PC-9 (cell line): ENCODE results near the gene RNF149. TPM values are rescaled to one million over a fixed set of nuclear protein-coding genes. Genes with fewer than 3 reads are reported as not detected.

Experiments
- BruUV-seq: library from RNA; stranded (reverse); fragments of 400-500 nt; replicated peaks from 2 replicates; lab custom pipeline; 2021; lab: Mats Ljungman, UMichigan
- CTCF ChIA-PET: fragments of 300-600 bp; sonication (Branson Sonifier 250); formaldehyde crosslinking; loops from one replicate; lab custom pipeline; 2022; ENCODE audit warnings: antibody characterized with exemption; lab: Charles Lee
- POLR2A ChIA-PET: fragments of 300-600 bp; sonication (Branson Sonifier 250); formaldehyde crosslinking; loops from one replicate; lab custom pipeline; 2022; ENCODE audit warnings: antibody characterized with exemption; ENCODE audit not compliant: unreplicated experiment; lab: Charles Lee
- DNase-seq, 2 experiments: peaks; one replicate each; pipeline versions ENCODE4 v3.0.0 to v3.0.0-alpha.2; 2015 to 2022; ENCODE audit warnings: mixed read lengths in 1 of 2
- H2AFZ ChIP-seq: fragments of 200-600 bp; sonication (generic); 2 replicates; pipeline ENCODE4 v1.8.1; 2017; ENCODE audit warnings: antibody characterized with exemption
- H3F3A ChIP-seq: fragments of 200-600 bp; sonication (generic); 2 replicates; pipeline ENCODE4 v1.8.1; 2017; ENCODE audit warnings: antibody characterized with exemption, mild to moderate bottlenecking, low read depth; ENCODE audit not compliant: insufficient read depth
- H3K27ac ChIP-seq: fragments of 200-600 bp; sonication (generic); 2 replicates; pipeline ENCODE4 v1.6.1; 2016; ENCODE audit warnings: mixed run types
- H3K27me3 ChIP-seq: fragments of 200-600 bp; sonication (generic); 2 replicates; pipeline ENCODE4 v1.6.1; 2016; ENCODE audit warnings: low read depth, mixed run types; ENCODE audit not compliant: insufficient read depth
- H3K36me3 ChIP-seq: fragments of 200-600 bp; sonication (generic); 2 replicates; pipeline ENCODE4 v1.6.1; 2016; ENCODE audit warnings: low read depth, mixed run types
- H3K4me1 ChIP-seq: fragments of 200-600 bp; sonication (generic); replicated peaks from 2 replicates; pipeline ENCODE4 v1.6.1; 2016; ENCODE audit warnings: mixed run types; ENCODE audit not compliant: insufficient read depth
- H3K4me2 ChIP-seq: fragments of 200-600 bp; sonication (generic); 2 replicates; pipeline ENCODE4 v1.6.1; 2017; ENCODE audit warnings: mixed run types
- H3K4me3 ChIP-seq: fragments of 200-600 bp; sonication (generic); 2 replicates; pipeline ENCODE4 v1.6.1; 2016; ENCODE audit warnings: mixed run types
- H3K79me2 ChIP-seq: fragments of 200-600 bp; sonication (generic); 2 replicates; pipeline ENCODE4 v1.6.1; 2017; ENCODE audit warnings: low read depth, mixed run types
- H3K9me2 ChIP-seq: fragments of 200-600 bp; sonication (generic); 2 replicates; pipeline ENCODE4 v1.8.1; 2017; ENCODE audit warnings: mild to moderate bottlenecking; ENCODE audit not compliant: insufficient read depth
- H3K9me3 ChIP-seq: fragments of 200-600 bp; sonication (generic); 2 replicates; pipeline ENCODE4 v1.8.1; 2016; ENCODE audit warnings: low read depth; ENCODE audit not compliant: insufficient read depth
- H4K20me1 ChIP-seq: fragments of 200-600 bp; sonication (generic); 2 replicates; pipeline ENCODE4 v1.8.1; 2017; ENCODE audit not compliant: insufficient read depth
- CTCF ChIP-seq: fragments of 200-600 bp; sonication (generic); conservative IDR thresholded peaks from 2 replicates; pipeline ENCODE4 v1.6.1; 2017; ENCODE audit warnings: mixed run types, antibody characterized with exemption, mild to moderate bottlenecking, moderate library complexity
- EZH2 ChIP-seq: fragments of 200-600 bp; sonication (generic); IDR thresholded peaks from 2 replicates; pipeline ENCODE4 v1.8.0; 2017; ENCODE audit warnings: antibody characterized with exemption, low read depth
- intact Hi-C: fragments of 100-400 bp; cut with micrococcal nuclease; formaldehyde crosslinking; loops from one replicate; pipeline ENCODE4 v1.10.0; 2022; ENCODE audit not compliant: unreplicated experiment
- total RNA-seq: library from RNA; stranded (reverse); gene quantifications from 2 replicates; pipeline ENCODE4 v1.2.3, GENCODE V29; 2021

Gene RNF149
- total RNA-seq, 1 experiment from 2014 or later = 58.6 TPM

DNA sequence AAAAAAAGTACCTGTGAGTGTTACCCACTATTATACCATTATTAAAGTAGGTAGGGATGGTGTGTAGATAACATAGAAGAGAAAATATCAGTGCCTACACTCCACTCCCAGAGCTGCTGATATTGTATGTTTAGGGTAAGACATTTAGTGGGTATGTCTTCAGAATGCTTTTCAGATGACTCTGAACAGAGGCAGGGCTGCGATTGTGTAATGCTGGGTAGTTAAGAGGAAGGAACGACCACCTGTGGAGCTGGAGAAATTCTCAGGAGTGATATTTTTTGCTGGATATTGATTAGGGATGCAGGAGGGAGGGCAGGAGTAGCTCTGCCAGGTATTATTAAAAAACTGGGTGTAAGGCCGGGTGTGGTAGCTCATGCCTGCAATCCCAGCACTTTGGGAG is 53.0 kb downstream of the RNF149 start:
- peak overlapping the region; percentile 27 for H3K4me2 ChIP-seq
- POLR2A ChIA-PET = interaction anchor here (0.7 kb wide), 1 partner anchor 9 kb away, joined by 10 read pairs; no protein-coding TSS in a partner anchor

GRCh38 chr2:101253703-101254450 is 54.6 kb downstream of the RNF149 start:
- H3K79me2 ChIP-seq = peaks cover 62% of the 10 kb centered on the region
- CTCF ChIA-PET = no interaction called here
- H3K27ac ChIP-seq = peak overlapping the region; percentile 71
- POLR2A ChIA-PET = interaction anchor here (0.6 to 0.7 kb wide), 8 partner anchors 8 to 576 kb away, joined by 3 to 5 read pairs (median 3); no protein-coding TSS in a partner anchor
- DNase-seq = no peak
- intact Hi-C loops = loop anchor here (5.0 kb wide), 2 partner anchors 47 to 102 kb away; partner anchors contain the start of gene TBC1D8
- peaks cover 10% of the 10 kb centered on the region for H3K36me3 ChIP-seq
- peak overlapping the region; percentile 66 for H3K4me3 ChIP-seq
- H3K27me3 ChIP-seq = no peaks in the 10 kb centered on the region
- peak overlapping the region; percentile 98 for H3K4me2 ChIP-seq
- TSS peak; percentile 70 for BruUV-seq
- H3K9me3 ChIP-seq = no peaks in the 10 kb centered on the region
- H2AFZ ChIP-seq = 0 out of 2 replicates have a peak overlapping the region, but pooled peaks have one; percentile 90
- H3F3A ChIP-seq = peaks cover 8% of the 10 kb centered on the region; the same call in 1 of the 2 replicates
- peaks cover 33% of the 10 kb centered on the region for H3K4me1 ChIP-seq
- peaks cover 16% of the 10 kb centered on the region for H4K20me1 ChIP-seq
- no peak for TF ChIP-seq EZH2
- TF ChIP-seq CTCF = no peak
- no peaks in the 10 kb centered on the region for H3K9me2 ChIP-seq

More for the DNA sequence above, 53.0 kb downstream of the RNF149 start:
- Histone ChIP-seq H4K20me1 (peaks cover 23% of the 10 kb centered on the region), H3K27ac (peak overlapping the region; percentile 22), H3K9me2 (no peaks in the 10 kb centered on the region), H3K4me1 (peaks cover 33% of the 10 kb centered on the region), H3K4me3 (no peak overlapping the region), H3K36me3 (peaks cover 18% of the 10 kb centered on the region), H3K27me3 (no peaks in the 10 kb centered on the region), H2AFZ (no peak overlapping the region), H3F3A (peaks cover 14% of the 10 kb centered on the region; the same call in 1 of the 2 replicates), H3K79me2 (peaks cover 75% of the 10 kb centered on the region), H3K9me3 (no peaks in the 10 kb centered on the region)
- no TSS peak for BruUV-seq
- peak in 1 of 2 experiments; percentile 72 for DNase-seq
- CTCF ChIA-PET = interaction anchor here (0.6 kb wide), 1 partner anchor 15 kb away, joined by 3 read pairs; no protein-coding TSS in a partner anchor
- intact Hi-C loops = no loop called here
- TF ChIP-seq CTCF (no peak), EZH2 (no peak)

DNA sequence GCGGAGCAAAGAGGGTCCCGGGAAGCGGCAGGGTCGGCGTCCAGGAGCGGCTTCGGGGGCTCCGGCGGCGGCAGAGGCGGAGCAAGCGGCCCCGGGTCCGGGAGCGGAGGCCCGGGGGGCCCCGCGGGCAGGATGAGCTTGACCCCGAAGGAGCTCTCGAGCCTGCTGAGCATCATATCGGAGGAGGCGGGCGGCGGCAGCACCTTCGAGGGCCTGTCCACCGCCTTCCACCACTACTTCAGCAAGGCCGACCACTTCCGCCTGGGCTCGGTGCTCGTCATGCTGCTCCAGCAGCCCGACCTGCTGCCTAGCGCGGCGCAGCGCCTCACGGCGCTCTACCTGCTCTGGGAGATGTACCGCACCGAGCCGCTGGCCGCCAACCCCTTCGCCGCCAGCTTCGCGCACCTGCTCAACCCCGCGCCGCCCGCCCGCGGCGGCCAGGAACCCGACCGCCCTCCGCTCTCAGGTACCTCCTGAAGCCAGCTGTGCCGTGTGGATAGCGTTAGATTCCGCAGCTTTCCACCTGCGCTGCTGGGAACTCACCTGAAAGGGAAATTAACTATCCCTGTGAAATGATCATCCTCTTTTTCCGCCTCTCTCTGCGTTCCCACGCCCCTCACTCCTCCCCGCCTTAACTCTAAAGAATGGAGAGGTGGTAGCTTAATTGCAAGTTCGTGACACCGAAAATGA is 55.3 kb downstream of the RNF149 start:
- no peaks in the 10 kb centered on the region for H3K9me2 ChIP-seq
- peaks cover 55% of the 10 kb centered on the region for H3K79me2 ChIP-seq
- peak overlapping the region; percentile 66 for H3K4me3 ChIP-seq
- H3K27me3 ChIP-seq = no peaks in the 10 kb centered on the region
- H3K4me2 ChIP-seq = peak overlapping the region; percentile 98
- ChIA-PET CTCF (interaction anchor here (0.6 to 0.7 kb wide), 2 partner anchors 35 to 266 kb away, joined by 3 to 7 read pairs; no protein-coding TSS in a partner anchor), POLR2A (interaction anchor here (0.5 to 0.7 kb wide), 9 partner anchors 9 to 576 kb away, joined by 3 to 5 read pairs (median 3); no protein-coding TSS in a partner anchor)
- TF ChIP-seq EZH2 = no peak
- intact Hi-C loops = loop anchor here (5.0 kb wide), 2 partner anchors 46 to 101 kb away; partner anchors contain the start of gene TBC1D8
- H3K36me3 ChIP-seq = 0 out of 2 replicates have a peak, but pooled peaks cover 5% of the 10 kb centered on the region
- peaks cover 6% of the 10 kb centered on the region; the same call in 1 of the 2 replicates for H3F3A ChIP-seq
- H2AFZ ChIP-seq = peak overlapping the region; percentile 90
- peak overlapping the region; percentile 71 for H3K27ac ChIP-seq
- H3K4me1 ChIP-seq = peaks cover 33% of the 10 kb centered on the region
- BruUV-seq = no TSS peak
- peak; percentile 62 to 67 for DNase-seq
- H4K20me1 ChIP-seq = peaks cover 11% of the 10 kb centered on the region
- no peaks in the 10 kb centered on the region for H3K9me3 ChIP-seq
